H9 (cell line): ENCODE data around the gene CYP19A1. TPM values are rescaled to one million over a fixed set of nuclear protein-coding genes. Genes with fewer than 3 reads are reported as not detected.

Source experiments
- DNase-seq: peaks from one replicate; pipeline ENCODE4 v3.0.0-alpha.2; 2017
- H2AFZ ChIP-seq: one replicate; pipeline ENCODE4 v1.6.1; 2013; ENCODE audit warnings: mild to moderate bottlenecking, low read length, control low read depth, moderate library complexity
- H2AK5ac ChIP-seq: 2 replicates; pipeline ENCODE4 v1.6.1; 2013; ENCODE audit warnings: low read length, control low read depth, mixed read lengths; ENCODE audit not compliant: insufficient read length
- H2BK120ac ChIP-seq: one replicate; pipeline ENCODE4 v1.6.1; 2013; ENCODE audit warnings: low read depth, mild to moderate bottlenecking, low read length, control low read depth, inconsistent platforms; ENCODE audit not compliant: poor library complexity, severe bottlenecking
- H2BK12ac ChIP-seq: 2 replicates; pipeline ENCODE4 v1.6.1; 2013; ENCODE audit warnings: low read length, control low read depth, mixed read lengths, low read depth; ENCODE audit not compliant: insufficient read length
- H2BK15ac ChIP-seq: 2 replicates; pipeline ENCODE4 v1.6.1; 2013; ENCODE audit warnings: low read depth, low read length, control low read depth
- H2BK20ac ChIP-seq: one replicate; pipeline ENCODE4 v1.6.1; 2013; ENCODE audit warnings: low read depth, mild to moderate bottlenecking, low read length, control low read depth, inconsistent platforms; ENCODE audit not compliant: poor library complexity, severe bottlenecking
- H2BK5ac ChIP-seq: 2 replicates; pipeline ENCODE4 v1.6.1; 2013; ENCODE audit warnings: low read length, control low read depth, mixed read lengths; ENCODE audit not compliant: insufficient read length
- H3K14ac ChIP-seq: 2 replicates; pipeline ENCODE4 v1.6.1; 2013; ENCODE audit warnings: low read length, control low read depth; ENCODE audit not compliant: insufficient read depth
- H3K18ac ChIP-seq: 2 replicates; pipeline ENCODE4 v1.6.1; 2013; ENCODE audit warnings: low read depth, mild to moderate bottlenecking, mixed read lengths, low read length, control low read depth; ENCODE audit not compliant: insufficient read length
- H3K23ac ChIP-seq: 2 replicates; pipeline ENCODE4 v1.6.1; 2013; ENCODE audit warnings: low read length, control low read depth, mixed read lengths, low read depth; ENCODE audit not compliant: insufficient read length
- H3K23me2 ChIP-seq: 2 replicates; pipeline ENCODE4 v1.6.1; 2013; ENCODE audit warnings: low read depth, mild to moderate bottlenecking, mixed read lengths, low read length, control low read depth; ENCODE audit not compliant: insufficient read length, poor library complexity, severe bottlenecking
- H3K27ac ChIP-seq: 2 replicates; pipeline ENCODE4 v1.5.1; 2013; ENCODE audit warnings: low read length, control low read depth, mixed read lengths, low read depth; ENCODE audit not compliant: insufficient read length
- H3K27me3 ChIP-seq: 2 replicates; pipeline ENCODE4 v1.6.1; 2013; ENCODE audit warnings: low read length, control low read depth, inconsistent platforms; ENCODE audit not compliant: insufficient read depth
- H3K4ac ChIP-seq: 2 replicates; pipeline ENCODE4 v1.6.1; 2013; ENCODE audit warnings: low read depth, mild to moderate bottlenecking, control low read depth, inconsistent platforms, low read length, moderate library complexity
- H3K4me1 ChIP-seq: 2 replicates; pipeline ENCODE4 v1.6.1; 2013; ENCODE audit warnings: low read length, control low read depth, inconsistent platforms; ENCODE audit not compliant: insufficient read depth
- H3K4me2 ChIP-seq: 2 replicates; pipeline ENCODE4 v1.6.1; 2013; ENCODE audit warnings: low read length, control low read depth, mixed read lengths; ENCODE audit not compliant: insufficient read length, insufficient read depth
- H3K56ac ChIP-seq: 2 replicates; pipeline ENCODE4 v1.6.1; 2013; ENCODE audit warnings: low read depth, mild to moderate bottlenecking, mixed read lengths, low read length, control low read depth; ENCODE audit not compliant: insufficient read length
- H3K79me1 ChIP-seq: 2 replicates; pipeline ENCODE4 v1.6.1; 2013; ENCODE audit warnings: low read depth, mild to moderate bottlenecking, moderate library complexity, low read length, control low read depth, inconsistent platforms; ENCODE audit not compliant: insufficient read depth, poor library complexity, severe bottlenecking
- H3K79me2 ChIP-seq: 2 replicates; pipeline ENCODE4 v1.6.1; 2013; ENCODE audit warnings: low read length, control low read depth, inconsistent platforms; ENCODE audit not compliant: insufficient read depth
- H3K9ac ChIP-seq: 2 replicates; pipeline ENCODE4 v1.6.1; 2013; ENCODE audit warnings: low read length, control low read depth, mixed read lengths; ENCODE audit not compliant: insufficient read length; ENCODE audit errors: extremely low read depth
- H3K9me3 ChIP-seq: one replicate; pipeline ENCODE4 v1.6.1; 2013; ENCODE audit warnings: low read depth, low read length, inconsistent platforms; ENCODE audit not compliant: control insufficient read depth
- H3T11ph ChIP-seq: one replicate; pipeline ENCODE4 v1.6.1; 2013; ENCODE audit warnings: mild to moderate bottlenecking, low read length, control low read depth, inconsistent platforms
- H4K20me1 ChIP-seq: one replicate; pipeline ENCODE4 v1.6.1; 2013; ENCODE audit not compliant: control insufficient read depth, insufficient read length, insufficient read depth
- H4K5ac ChIP-seq: 2 replicates; pipeline ENCODE4 v1.6.1; 2013; ENCODE audit warnings: low read depth, mild to moderate bottlenecking, mixed read lengths, low read length, control low read depth; ENCODE audit not compliant: insufficient read length
- H4K8ac ChIP-seq: replicated peaks from 2 replicates; pipeline ENCODE4 v1.6.1; 2013; ENCODE audit warnings: low read length, control low read depth, mixed read lengths, low read depth; ENCODE audit not compliant: insufficient read length
- H4K91ac ChIP-seq: 2 replicates; pipeline ENCODE4 v1.6.1; 2013; ENCODE audit warnings: low read depth, mild to moderate bottlenecking, moderate library complexity, mixed read lengths, low read length, control low read depth; ENCODE audit not compliant: insufficient read length
- H3K27ac Mint-ChIP-seq, 3 experiments: 2 replicates in 2 of 3; 3 replicates in 1 of 3; pipeline ENCODE4 v1.8.0; 2020 to 2021; ENCODE audit warnings: mixed read lengths in 3 of 3, mild to moderate bottlenecking in 1 of 3, moderate library complexity in 1 of 3
- H3K27me3 Mint-ChIP-seq: 2 replicates; pipeline ENCODE4 v1.8.0; 2021; ENCODE audit warnings: low read depth, mild to moderate bottlenecking, moderate library complexity, mixed read lengths
- H3K36me3 Mint-ChIP-seq, 3 experiments: 2 replicates in 2 of 3; 3 replicates in 1 of 3; pipeline ENCODE4 v1.8.0; 2020 to 2021; ENCODE audit warnings: low read depth in 3 of 3, mixed read lengths in 3 of 3; ENCODE audit not compliant: insufficient read depth in 1 of 3
- H3K4me1 Mint-ChIP-seq, 2 experiments: 2 replicates each; pipeline ENCODE4 v1.8.0; 2020; ENCODE audit warnings: mixed read lengths in 2 of 2
- H3K4me3 Mint-ChIP-seq, 2 experiments: 2 replicates in 1 of 2; 3 replicates in 1 of 2; pipeline ENCODE4 v1.8.0; 2020 to 2021; ENCODE audit warnings: mild to moderate bottlenecking in 2 of 2, mixed read lengths in 2 of 2, moderate library complexity in 1 of 2
- H3K9me3 Mint-ChIP-seq, 2 experiments: 2 replicates in 1 of 2; 3 replicates in 1 of 2; pipeline ENCODE4 v1.8.0; 2020; ENCODE audit warnings: mild to moderate bottlenecking in 2 of 2, mixed read lengths in 2 of 2, moderate library complexity in 1 of 2
- WGBS: extraction: QIAGEN DNeasy Blood & Tissue Kit; methylation state at CpG from one replicate; pipeline ENCODE4 v1.1.7; 2013; ENCODE audit warnings: missing lambda C conversion rate, low lambda C conversion rate, mixed read lengths; ENCODE audit not compliant: insufficient read length; ENCODE audit errors: extremely low coverage; 5-methylcytosine and 5-hydroxymethylcytosine counted together
- total RNA-seq: library from RNA; stranded (reverse); gene quantifications from 2 replicates; pipeline ENCODE4 v1.2.1, GENCODE V29; 2021
- TF ChIP-seq, protein P1 (sequence below): fragments of 200-600 bp; sonication (generic); conservative IDR thresholded peaks from 3 replicates; pipeline ENCODE4 v1.8.0; 2021; ENCODE audit warnings: antibody characterized with exemption, mild to moderate bottlenecking

The CYP19A1 gene
- total RNA-seq, 1 experiment from 2014 or later = not detected

DNA sequence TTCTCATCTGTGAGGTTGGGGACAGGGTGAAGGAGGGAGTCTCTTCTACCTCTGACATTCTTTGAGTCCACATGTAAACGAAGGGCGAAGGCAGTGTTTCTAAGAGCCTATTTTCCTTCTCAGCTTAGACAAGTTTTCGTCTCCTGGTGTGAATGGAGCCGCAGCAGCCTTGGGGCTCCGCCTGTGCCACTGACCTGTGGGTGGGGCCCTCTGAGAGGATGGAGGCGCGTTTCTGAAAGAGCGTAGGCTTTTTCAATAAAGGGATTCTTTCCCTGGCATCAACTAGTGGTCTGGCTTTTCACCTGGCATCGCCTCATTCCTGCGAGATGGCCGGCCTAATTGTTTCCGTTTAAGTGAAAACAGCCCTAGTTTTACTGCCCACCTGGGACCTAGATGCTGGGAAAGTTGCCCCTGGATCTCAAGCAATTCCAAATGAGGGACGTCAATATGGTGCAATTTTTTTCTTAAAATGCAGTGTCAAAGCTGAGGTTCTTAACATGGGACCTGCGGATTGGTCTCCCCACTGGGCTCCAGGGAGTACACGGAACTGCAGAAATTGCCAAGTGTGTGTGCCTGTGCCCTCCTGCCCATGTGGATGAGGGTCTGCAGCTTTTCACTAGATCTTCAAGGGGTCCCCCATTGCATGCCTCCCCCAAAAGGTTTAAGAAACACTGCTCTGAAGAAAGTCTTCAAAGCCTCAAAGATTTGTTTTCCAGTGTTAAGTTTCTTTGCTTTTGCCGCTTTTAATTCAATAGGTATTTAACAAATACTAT is 4.0 kb upstream of the CYP19A1 start:
- Histone ChIP-seq H4K5ac (no peak overlapping the region), H3K9me3 (no peaks in the 10 kb centered on the region), H3K27ac (no peak overlapping the region), H2BK15ac (no peak overlapping the region), H3K4me1 (no peaks in the 10 kb centered on the region), H3K14ac (no peak overlapping the region), H2BK12ac (no peak overlapping the region), H2BK5ac (no peak overlapping the region), H3K9ac (no peak overlapping the region), H2BK20ac (no peak overlapping the region), H3K23ac (no peak overlapping the region), H3K56ac (no peak overlapping the region), H3K79me2 (no peaks in the 10 kb centered on the region), H2BK120ac (no peak overlapping the region), H3K4me2 (peak overlapping the region; percentile 50), H3K27me3 (peaks cover 21% of the 10 kb centered on the region; the same call in 1 of the 2 replicates), H3K4ac (no peak overlapping the region), H2AFZ (no peak overlapping the region), H3K79me1 (no peaks in the 10 kb centered on the region), H4K8ac (no peak overlapping the region), H2AK5ac (no peak overlapping the region), H3K18ac (no peak overlapping the region), H4K91ac (no peak overlapping the region), H3K23me2 (peaks cover 8% of the 10 kb centered on the region), H3T11ph (no peak overlapping the region), H4K20me1 (no peaks in the 10 kb centered on the region)
- H3K27me3 Mint-ChIP-seq = peaks cover 68% of the 10 kb centered on the region
- H3K36me3 Mint-ChIP-seq = no peaks in the 10 kb centered on the region; a peak in 1 of 7 replicates
- H3K4me3 Mint-ChIP-seq = peak overlapping the region; percentile 55 to 80
- H3K27ac Mint-ChIP-seq = no peak overlapping the region
- peaks cover 0 to 3% of the 10 kb centered on the region in 2 experiments; a peak in 1 of 5 replicates for H3K9me3 Mint-ChIP-seq
- DNase-seq = no peak
- H3K4me1 Mint-ChIP-seq = peaks cover 5% of the 10 kb centered on the region in 2 experiments; a peak in 3 of 4 replicates
- no CpG with 5 or more reads among the region's 16 CpGs for WGBS
- TF ChIP-seq, protein P1, sequence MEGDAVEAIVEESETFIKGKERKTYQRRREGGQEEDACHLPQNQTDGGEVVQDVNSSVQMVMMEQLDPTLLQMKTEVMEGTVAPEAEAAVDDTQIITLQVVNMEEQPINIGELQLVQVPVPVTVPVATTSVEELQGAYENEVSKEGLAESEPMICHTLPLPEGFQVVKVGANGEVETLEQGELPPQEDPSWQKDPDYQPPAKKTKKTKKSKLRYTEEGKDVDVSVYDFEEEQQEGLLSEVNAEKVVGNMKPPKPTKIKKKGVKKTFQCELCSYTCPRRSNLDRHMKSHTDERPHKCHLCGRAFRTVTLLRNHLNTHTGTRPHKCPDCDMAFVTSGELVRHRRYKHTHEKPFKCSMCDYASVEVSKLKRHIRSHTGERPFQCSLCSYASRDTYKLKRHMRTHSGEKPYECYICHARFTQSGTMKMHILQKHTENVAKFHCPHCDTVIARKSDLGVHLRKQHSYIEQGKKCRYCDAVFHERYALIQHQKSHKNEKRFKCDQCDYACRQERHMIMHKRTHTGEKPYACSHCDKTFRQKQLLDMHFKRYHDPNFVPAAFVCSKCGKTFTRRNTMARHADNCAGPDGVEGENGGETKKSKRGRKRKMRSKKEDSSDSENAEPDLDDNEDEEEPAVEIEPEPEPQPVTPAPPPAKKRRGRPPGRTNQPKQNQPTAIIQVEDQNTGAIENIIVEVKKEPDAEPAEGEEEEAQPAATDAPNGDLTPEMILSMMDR = no peak
